GM12864 (cell line): ENCODE results near the gene ATP2A3.

ENCODE experiments used
- DNase-seq: peaks from one replicate; pipeline ENCODE4 v3.0.0-alpha.2; 2011; ENCODE audit warnings: low read depth
- H3K4me3 ChIP-seq: 2 replicates; pipeline ENCODE4 v1.5.1; 2011; ENCODE audit warnings: mild to moderate bottlenecking, low read depth, low read length, control low read depth
- CTCF ChIP-seq: IDR thresholded peaks from 2 replicates; pipeline ENCODE4 v1.5.1; 2011; ENCODE audit warnings: low read depth, mild to moderate bottlenecking, moderate library complexity, low read length, control low read depth, inconsistent platforms; ENCODE audit errors: missing control alignments

ATP2A3 gene

GRCh38 chr17:3926860-3927627 lies 37.2 kb downstream of the ATP2A3 start:
- H3K4me3 ChIP-seq, result no peak overlapping the region
- DNase-seq, result no peak
- no peak for TF ChIP-seq CTCF

GRCh38 chr17:3925684-3926485 lies 38.4 kb downstream of the ATP2A3 start:
- no peak overlapping the region for H3K4me3 ChIP-seq
- no peak for TF ChIP-seq CTCF
- DNase-seq, result no peak

- DNase-seq, result no peak
- TF ChIP-seq CTCF, result no peak
- H3K4me3 ChIP-seq, result no peak overlapping the region
Measured at GRCh38 chr17:3924512-3925350, 39.5 kb downstream of the ATP2A3 start.

GRCh38 chr17:3923466-3924190 lies 40.6 kb downstream of the ATP2A3 start:
- no peak overlapping the region for H3K4me3 ChIP-seq
- no peak for TF ChIP-seq CTCF
- DNase-seq, result no peak

- H3K4me3 ChIP-seq, result no peak overlapping the region
- DNase-seq, result no peak
- TF ChIP-seq CTCF, result no peak
Measured at GRCh38 chr17:3922765-3923164, 41.5 kb downstream of the ATP2A3 start.

- H3K4me3 ChIP-seq, result no peak overlapping the region
- no peak for DNase-seq
- no peak for TF ChIP-seq CTCF
Measured at GRCh38 chr17:3921502-3922319, 42.5 kb downstream of the ATP2A3 start.
